HG02852 (cell line): ENCODE measurements around the gene UCK2.

ENCODE experiments used
- ATAC-seq: cut with Tn5 transposase; IDR thresholded peaks from one replicate; pipeline ENCODE4 v1.9.1; 2021; ENCODE audit warnings: mild to moderate bottlenecking, moderate library complexity; ENCODE audit not compliant: unreplicated experiment

Gene UCK2

DNA sequence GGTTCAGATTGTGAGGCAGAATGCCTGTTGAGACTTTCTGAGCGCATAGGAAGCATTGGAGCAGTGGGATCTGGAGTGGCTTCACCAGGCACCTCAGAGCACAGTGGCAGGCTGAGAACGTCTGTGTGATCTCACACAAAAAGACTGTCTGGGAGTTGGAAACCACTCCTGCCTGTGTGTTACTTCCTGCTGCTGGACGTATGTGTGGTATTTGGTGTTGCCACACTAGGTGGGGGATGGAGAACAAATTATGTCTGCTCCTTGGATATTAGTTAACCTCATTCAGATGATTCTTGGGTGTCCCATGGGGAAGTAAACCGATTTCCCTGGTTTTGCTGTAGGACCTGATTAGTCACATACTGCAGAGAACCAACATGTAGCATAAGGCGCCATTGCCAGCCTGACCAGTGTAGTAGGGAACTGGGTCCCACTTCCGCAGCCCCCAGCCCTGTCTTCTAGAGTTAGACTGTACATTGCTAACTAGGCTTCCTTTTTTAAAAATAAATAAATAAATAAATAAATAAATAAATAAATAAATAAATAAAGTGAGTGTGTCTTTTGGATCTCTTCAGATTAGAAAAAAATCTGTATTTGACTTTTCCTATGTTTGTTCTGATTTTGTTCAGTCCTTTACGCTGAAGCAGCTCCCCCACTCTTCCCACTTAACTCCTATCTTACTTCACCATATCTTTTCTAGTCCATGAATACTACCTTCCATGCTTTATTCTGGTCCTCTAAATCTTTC, 26.9 kb downstream of the UCK2 start:
- no peak for ATAC-seq

DNA sequence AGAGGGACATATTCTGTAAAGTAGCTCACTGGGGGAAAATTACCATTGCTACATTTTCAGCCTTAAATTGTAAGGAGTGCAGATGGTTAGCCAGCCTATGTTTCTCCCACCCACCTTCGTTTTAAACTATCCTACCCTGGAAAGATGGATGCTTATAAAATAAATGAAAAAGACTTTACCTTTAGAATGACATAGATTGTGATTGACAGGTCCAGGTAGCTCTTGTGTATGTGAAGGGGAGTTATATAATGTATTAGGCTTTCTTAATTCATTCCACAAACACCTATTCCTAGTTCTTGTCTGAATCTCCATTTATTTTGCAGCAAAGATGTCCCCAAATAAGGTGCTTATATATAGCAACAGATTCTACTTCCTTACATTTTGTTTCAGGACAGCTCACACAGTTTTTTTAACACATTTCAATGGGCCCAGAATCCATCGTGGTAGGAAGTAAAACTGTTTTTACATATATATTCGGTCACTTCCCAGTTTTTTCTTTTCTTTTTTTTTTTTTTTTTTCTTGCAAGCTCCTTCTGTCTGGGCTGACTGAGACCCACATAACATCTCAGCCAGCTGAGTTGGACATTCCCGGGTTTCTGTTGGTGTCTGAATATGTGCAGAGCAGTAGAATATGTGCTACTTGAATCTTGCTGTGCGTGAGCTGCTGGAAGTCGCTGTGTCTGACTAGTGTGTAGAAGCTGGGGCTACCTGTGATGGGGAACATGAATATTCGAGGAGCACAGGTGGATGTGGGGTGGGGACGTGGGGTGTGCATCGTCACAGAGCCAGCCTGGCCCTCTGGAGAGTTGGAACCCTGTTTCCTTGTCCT, 27.8 kb downstream of the UCK2 start:
- no peak for ATAC-seq

DNA sequence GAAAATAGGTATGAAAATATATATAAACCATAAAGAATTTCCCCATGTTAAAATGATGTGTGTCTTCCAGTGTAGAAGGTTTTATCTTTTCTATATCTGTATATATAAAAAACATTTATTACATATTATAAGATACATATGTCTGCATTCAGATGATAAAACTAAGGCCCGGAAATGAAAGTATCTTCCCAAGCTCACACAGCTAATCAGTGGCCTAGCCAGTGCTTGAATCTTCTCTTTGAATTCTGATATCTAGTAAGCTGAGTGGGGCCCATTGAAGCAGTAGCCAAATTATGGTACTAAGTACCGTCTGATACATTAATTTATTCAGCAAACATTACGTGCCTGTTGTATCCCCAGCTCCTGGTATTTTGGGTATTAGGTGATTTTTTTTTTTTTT, 28.6 kb downstream of the UCK2 start:
- no peak for ATAC-seq

DNA sequence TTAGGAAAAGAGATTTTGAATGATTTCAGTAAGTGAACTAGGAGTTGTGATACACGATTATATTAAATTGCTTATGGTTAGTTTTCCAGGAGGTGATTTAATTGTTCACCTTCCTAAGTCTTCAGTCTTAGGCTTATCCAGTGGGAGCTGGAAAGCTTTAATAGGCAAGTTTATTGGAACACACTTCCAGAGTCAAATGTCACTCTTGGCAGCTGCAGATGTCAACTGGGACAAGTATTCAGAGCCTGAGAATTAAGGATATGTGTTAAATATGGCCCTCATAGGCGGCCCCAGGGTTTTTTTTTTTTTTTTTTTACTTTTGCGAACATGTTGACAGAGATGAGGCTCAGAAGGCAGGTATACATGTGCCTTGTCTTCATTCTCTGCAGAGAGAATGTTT, 29.2 kb downstream of the UCK2 start:
- ATAC-seq, result no peak

DNA sequence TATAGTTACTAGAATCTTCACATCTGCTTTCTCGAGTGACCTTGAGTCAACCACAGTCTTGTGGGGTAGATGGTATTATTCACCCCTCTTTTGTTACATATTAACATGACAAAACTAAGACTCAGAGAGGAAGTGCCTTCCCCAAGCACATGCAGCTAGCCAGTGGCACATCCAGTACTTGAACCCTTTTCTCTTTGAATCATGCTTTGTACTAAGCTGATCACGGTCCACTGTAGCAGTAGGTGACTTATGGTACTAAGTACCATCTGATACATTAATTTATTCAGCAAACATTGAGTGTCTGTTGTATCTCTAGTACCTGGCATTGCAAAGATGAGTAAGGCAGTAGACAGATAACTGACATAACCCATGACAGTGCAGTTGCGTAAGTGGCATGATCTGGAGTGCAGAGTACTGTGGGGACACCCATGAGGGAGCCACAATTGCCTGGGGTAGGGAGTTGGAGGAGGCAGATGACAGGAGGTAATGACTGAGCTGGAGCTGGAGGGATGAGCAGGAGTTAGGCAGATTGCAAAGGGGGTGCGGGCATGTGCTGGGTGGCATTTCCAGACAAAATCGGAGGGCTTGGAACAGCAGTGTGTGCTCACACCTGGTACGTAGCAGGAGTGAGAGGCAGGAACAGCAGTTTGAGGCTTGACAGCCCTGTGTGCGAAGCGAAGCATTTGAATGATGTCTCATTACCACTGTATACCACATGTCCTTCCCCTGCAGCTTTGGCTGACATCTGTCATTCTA, 29.8 kb downstream of the UCK2 start:
- peak; percentile 58 for ATAC-seq

DNA sequence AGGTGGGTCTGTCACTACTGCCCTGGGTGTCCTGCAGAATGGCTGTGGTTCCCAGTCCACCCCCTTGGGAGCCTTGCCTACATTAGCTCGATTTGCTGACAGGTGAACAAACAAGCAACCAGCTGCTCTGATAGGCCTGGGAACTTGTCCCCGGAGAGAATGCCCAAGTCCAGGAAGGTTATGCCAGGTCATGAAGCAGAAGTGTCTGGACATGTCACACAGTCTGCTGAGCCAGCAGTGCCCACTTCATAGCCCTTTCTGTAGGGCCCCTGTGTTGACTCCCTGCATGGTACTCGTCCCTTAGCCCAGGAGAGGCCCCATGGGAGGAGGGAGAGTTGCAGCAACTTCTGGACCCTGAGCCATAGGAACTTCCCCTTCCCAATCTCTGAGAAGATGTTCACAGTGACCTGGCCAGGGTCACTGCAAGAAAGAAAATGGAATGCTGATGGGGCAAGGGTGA, 31.0 kb downstream of the UCK2 start:
- no peak for ATAC-seq

DNA sequence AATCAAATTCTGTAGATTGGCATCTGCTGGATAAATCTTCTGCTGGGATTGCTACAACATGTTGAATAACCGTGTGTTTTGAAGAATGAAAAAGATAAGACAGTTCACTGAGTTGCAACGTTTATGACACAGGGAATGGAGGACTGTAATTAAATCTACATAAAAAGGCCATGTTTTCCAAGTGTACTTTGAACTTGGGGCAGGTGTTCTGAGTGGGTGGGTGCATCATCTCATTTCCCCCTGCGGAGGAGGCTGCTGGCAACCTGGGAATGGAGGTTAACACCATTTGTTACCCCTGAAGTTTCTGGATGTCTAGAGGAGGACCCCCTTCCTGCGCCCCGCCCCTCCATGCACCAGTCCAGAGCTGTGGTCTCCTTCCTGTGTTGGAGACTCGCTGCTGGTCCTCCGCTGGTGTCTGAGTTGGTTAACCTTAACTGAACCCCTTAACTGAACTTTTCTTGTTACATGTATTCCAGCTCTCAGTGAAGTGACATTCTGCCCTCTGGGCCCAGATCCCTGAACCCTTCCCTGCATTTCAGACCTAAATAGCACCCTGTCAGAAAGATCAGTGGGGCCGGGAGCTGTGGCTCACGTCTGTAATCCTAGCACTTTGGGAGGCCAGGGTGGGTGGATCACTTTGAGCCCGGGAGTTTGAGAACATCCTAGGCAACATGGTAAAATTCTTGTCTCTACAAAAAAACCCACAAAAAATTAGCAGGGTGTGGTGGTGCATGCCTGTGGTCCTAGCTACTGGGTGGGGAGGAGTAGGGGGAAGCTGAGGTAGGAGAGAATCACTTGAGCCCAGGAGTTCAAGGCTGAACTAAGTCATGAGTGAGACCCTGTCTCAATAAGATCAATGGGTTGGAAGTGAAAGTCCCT, 31.8 kb downstream of the UCK2 start:
- no peak for ATAC-seq

DNA sequence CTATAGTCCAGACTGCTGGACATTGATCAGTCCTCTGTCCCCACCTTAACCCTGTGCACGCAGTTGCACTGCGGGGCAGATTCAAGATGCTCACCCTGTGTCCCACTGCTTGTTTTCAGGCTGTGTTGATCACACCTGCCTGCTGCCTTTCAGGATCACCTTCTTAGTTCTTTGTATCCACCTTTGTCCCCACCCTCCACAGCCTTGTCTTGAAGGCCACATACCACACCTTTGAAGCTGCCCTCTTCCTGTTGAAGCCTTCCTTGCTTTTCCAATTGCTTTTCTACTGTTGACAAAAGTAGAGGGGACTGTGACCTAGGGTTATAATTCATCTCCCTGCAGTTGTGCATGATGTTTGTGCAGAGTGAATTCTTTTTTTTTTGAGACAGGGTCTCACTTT, 32.7 kb downstream of the UCK2 start:
- no peak for ATAC-seq

DNA sequence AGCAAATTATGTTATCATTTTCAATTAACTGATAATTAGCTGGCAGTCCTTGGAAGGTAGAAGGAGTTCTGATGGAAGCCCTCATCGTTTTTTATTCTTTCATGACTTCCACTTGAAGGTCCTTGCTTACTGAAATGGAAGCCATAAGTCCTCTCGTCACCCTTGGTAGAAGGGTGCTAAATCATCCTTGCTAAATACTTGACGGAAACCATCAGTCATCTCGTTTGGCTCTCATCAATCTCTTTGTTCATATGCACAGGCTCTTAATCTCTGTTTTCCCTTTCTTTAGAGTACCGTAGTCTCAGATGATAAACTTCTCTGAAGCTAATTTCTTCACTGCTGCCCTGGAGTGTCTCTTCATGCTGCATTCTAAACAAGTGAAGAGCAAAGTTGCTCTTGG, 34.5 kb downstream of the UCK2 start:
- no peak for ATAC-seq

DNA sequence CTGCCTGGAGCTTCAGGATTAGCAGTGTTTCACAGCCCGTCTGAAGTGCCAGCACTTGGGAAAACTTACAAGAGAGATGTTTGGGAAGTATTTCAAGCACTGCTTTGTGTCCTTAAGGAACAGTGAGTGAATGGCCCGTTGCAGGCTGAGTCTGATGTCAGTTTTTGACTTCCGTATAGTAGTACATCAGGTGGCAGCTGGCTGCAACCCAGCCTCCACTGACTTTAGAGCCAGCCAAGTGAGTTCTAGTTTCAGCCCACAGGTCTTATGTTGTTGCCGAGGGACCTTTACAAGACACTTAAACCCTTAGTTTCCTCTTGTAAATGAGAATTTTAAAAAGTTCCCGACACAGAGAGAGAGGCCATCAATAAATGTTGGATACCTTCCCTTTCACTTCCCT, 35.0 kb downstream of the UCK2 start:
- no peak for ATAC-seq

DNA sequence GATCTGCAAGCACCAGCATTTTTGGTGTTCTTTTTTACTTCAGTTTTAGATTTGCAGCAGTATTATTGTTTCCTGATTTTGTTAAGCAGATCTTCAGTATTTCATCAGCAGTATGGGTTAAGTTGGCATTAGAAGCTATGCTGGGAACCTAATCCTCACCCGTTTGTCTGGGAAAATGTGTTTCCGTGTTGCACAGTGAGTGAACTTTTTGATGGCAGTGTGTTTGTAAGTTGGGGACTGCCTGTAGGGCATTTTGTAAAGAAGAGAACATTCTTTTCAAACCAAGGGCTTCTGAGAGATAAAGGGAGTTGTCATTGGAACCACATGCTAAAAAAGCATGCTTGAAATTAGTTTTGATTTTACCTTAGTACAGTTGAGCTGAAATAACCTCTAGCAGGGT, 35.9 kb downstream of the UCK2 start:
- no peak for ATAC-seq

DNA sequence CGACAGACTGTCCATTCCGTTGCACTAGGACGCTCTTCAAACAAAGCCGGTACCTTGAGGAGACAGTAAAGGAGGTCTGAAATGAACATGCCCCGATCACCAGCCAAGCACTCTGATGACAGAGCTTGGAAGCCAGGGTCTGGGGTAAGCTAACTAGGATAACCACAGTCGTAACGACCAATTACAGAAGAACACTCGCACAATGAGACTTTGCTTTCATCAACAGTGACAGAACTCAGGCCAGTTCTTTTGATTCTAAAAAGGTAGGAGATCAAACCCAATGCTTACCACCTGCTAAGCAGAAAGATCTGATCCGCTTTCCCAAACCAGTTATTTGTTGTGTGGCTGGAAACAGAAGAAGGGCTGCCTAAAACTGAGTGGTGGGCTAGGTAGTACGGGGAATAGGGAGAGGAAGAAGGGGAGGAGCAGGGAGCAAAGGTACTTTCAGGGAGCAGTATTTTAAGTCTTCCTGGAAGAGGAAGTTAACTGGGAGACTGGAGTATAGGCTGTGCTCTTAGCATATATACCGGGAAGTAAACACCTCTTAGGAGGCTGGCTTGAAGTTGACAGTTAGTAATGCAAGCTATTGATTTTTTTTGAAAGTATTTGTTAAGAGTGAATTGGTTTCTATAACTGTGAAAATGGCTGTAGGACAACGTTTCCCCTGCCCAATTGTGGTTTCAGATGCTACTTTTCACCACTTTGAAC, 38.4 kb downstream of the UCK2 start:
- no peak for ATAC-seq

DNA sequence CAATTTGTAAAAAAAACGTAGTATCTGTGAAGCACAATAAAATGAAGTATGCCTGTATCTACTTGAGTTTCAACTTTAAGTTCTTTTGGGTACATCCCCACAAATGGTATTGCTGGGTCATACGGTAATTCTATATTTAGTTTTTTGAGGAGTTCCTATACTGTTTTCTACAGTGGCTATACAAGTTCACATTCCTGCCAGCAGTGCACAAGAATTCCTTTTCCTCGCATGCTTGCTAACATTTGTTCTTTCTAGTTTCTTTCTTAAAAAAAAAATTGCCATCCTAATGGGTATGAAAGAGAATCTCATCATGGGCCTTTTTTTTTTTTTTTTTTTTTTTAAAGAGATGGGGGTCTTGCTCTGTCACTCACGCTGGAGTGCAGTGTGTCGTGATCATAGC, 41.9 kb downstream of the UCK2 start:
- no peak for ATAC-seq

DNA sequence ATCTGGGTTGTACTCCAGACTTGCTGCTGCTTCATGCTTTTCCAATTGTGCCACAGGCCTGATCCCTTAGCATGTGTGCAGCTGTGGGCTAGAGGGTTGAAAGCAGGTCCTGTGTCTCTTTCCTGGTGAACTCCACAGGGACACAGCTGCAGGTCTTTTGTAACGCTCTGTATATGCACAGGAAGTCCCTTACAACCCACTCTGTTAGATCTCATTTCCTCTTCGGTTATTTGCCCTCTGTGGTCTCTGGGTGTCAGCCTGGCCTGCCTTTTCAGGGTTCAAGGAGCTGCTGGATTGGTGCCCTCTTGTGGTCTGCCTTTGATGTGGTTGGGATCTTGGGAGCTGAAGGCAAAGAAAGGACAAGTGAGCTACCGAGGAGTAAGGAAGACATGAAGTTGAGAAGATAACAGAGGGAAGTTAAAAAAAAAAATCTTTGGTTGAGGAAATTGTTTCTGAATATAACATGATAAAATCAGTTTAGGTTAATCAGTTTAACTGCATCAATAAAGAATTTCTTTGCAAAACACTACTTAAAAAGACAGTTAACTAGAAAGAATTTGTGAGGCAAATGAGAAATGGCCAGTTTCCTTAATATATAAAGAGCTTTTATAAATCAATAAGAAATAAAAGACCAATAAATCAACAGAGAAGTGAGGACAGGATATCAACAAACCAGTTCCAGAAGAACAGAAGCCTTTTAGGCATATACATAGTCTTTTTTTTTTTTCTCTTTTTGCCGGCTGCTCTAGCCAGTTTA, 44.1 kb downstream of the UCK2 start:
- peak; percentile 81 for ATAC-seq

DNA sequence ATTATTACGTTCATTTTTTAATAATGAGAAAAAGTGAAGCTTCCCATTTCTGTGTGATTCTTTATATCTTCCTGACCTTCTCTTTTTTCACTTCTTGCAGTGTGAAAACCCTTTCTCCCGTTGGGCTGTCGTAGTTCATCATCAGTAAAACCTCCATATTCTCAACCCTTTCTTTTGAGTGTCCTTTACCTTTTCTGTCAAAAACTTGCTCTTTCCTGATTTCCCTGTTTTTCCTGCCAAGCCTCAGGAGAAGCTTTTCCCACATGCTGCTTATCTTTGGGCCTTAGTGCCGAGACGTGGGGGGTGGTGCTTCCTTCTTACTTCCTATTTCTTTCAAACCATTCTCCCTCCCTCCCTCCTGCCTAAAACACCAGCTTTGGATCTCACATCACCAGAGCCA, 46.1 kb downstream of the UCK2 start:
- no peak for ATAC-seq

DNA sequence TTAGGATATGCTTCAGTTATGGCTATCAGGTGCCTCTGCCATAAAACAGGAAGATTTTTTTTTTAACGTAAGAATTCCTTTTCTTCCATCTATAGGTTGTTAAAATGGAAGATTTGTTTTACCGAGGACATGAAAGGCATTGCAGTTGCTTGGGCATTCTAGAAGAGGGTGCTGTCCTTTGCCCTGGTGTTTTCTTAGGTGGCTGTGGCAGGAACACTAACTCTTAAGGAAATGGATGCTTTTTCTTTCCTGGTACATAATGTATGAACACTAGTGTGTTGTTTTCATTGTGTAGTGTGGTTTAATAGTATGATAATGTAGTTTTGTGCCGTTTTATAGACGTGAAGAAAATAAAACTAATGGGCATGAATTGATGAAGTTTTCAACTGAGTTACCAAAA, 47.2 kb downstream of the UCK2 start:
- no peak for ATAC-seq

DNA sequence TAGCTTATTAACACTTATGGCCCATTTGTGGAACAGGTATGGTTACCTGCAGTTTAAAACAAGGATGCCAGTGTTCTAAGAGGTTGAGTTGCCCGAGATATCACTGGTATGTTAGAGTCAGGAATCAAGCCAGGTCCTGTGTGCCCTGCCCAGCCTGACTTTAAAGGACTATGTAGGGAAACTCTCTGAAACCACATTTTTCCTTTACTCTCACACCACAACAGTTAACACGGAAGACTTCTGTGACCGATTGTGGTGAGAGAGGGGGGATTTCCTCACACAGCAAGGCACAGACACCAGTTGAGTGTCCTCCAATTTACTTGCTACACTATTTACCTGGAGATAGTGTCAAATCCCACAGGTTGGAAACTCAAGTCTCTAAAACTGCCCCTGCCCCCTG, 47.8 kb downstream of the UCK2 start:
- peak; percentile 35 for ATAC-seq

DNA sequence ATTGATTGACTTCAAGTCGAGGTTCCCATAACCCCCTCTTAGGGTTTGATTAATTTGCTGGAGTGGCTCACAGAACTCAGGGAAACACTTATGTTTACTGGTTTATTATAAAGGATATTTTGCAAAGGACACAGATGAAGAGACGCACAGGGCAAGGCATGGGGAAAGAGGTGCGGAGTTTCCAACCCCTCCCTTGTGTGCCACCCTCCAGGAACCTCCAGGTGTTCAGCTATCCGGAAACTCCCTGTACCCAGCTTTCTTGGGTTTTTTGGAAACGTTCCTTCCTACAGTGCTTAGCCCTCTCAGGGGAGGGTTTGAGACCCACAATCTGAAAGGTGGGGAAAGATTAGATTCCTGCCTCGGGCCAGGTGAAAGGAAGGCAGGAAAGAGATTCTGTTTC, 48.2 kb downstream of the UCK2 start:
- ATAC-seq, result no peak

DNA sequence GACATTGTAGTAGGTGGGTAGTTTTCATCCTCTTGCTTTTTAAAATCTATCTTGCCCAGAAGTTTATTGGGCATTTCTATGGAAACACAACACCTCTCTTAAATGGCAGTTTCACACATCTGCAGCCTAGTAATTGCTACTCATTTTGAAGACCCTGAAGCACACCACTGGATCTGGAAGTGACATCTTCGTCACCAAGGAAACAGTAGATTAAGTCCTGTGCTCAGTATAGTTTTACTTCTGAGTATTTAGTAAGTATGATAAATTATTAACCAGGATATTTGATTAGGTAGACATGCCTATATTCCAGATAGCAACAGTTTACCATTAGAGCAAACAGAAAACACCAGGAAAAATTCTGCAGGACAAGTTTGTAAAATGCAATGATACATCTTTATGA, 48.7 kb downstream of the UCK2 start:
- ATAC-seq, result no peak
